HepG2 (cell line): ENCODE results near the gene TEAD1. TPM values are rescaled to one million over a fixed set of nuclear protein-coding genes. Genes with fewer than 3 reads are reported as not detected.
A peak's percentile ranks its signal among the peaks of the same experiment; 100 is the strongest.

Experiments
- EP300 ChIP-seq, 3 experiments: sonication (generic) in 1 of 3; formaldehyde crosslinking in 1 of 3; IDR thresholded peaks; 2 replicates each; pipeline versions ENCODE4 v1.5.1 to v1.6.1; 2011 to 2020; ENCODE audit warnings: low read depth in 2 of 3, low read length in 2 of 3, borderline replicate concordance in 1 of 3, improper control_type of control experiment in 1 of 3, mild to moderate bottlenecking in 1 of 3, missing genetic modification reagents in 1 of 3, moderate library complexity in 1 of 3
- FOSL1 ChIP-seq: sonication (generic); formaldehyde crosslinking; IDR thresholded peaks from 2 replicates; pipeline ENCODE4 v1.9.0; 2021; ENCODE audit warnings: missing genetic modification reagents, borderline replicate concordance
- FOSL2 ChIP-seq: sonication (generic); formaldehyde crosslinking; IDR thresholded peaks from 2 replicates; pipeline ENCODE4 v1.4.0; 2020; ENCODE audit warnings: missing genetic modification reagents
- GABPB1 ChIP-seq: IDR thresholded peaks from 2 replicates; pipeline ENCODE4 v1.6.1; 2016; ENCODE audit warnings: mild to moderate bottlenecking, missing genetic modification reagents, moderate library complexity, missing compliant biosample characterization
- HDAC2 ChIP-seq: sonication (generic); formaldehyde crosslinking; IDR thresholded peaks from 2 replicates; pipeline ENCODE4 v1.4.0; 2020; ENCODE audit warnings: missing genetic modification reagents
- MAFF ChIP-seq: IDR thresholded peaks from 2 replicates; pipeline ENCODE4 v1.6.1; 2011; ENCODE audit warnings: low read depth, low read length, improper control_type of control experiment
- MYC ChIP-seq: sonication (generic); formaldehyde crosslinking; IDR thresholded peaks from 2 replicates; pipeline ENCODE4 v1.9.0; 2021; ENCODE audit warnings: missing genetic modification reagents, borderline replicate concordance
- PHF21A ChIP-seq: sonication (generic); formaldehyde crosslinking; IDR thresholded peaks from 2 replicates; pipeline ENCODE4 v1.5.0; 2020; ENCODE audit warnings: mild to moderate bottlenecking, missing genetic modification reagents
- PLSCR1 ChIP-seq: sonication (generic); formaldehyde crosslinking; IDR thresholded peaks from 2 replicates; pipeline ENCODE4 v1.5.0; 2020; ENCODE audit warnings: missing genetic modification reagents, mild to moderate bottlenecking, borderline replicate concordance
- PRDM4 ChIP-seq: sonication (generic); formaldehyde crosslinking; IDR thresholded peaks from 2 replicates; pipeline ENCODE4 v1.9.0; 2021; ENCODE audit warnings: missing genetic modification reagents, borderline replicate concordance
- PRMT3 ChIP-seq: sonication (generic); formaldehyde crosslinking; IDR thresholded peaks from 2 replicates; pipeline ENCODE4 v1.8.1; 2022; ENCODE audit warnings: low read depth, mild to moderate bottlenecking, moderate library complexity, missing genetic modification reagents, borderline replicate concordance
- SATB2 ChIP-seq: sonication (generic); formaldehyde crosslinking; IDR thresholded peaks from 2 replicates; pipeline ENCODE4 v1.5.0; 2020; ENCODE audit warnings: missing genetic modification reagents
- SP1 ChIP-seq, 2 experiments: fragments of 450-650 bp in 1 of 2; sonication (generic) in 1 of 2; formaldehyde crosslinking in 1 of 2; IDR thresholded peaks; 2 replicates each; pipeline versions ENCODE4 v1.4.0 to v1.6.1; 2016 to 2020; ENCODE audit warnings: missing genetic modification reagents in 1 of 2
- ZBTB37 ChIP-seq: sonication (generic); formaldehyde crosslinking; IDR thresholded peaks from 2 replicates; pipeline ENCODE4 v1.4.0; 2020; ENCODE audit warnings: mild to moderate bottlenecking, missing genetic modification reagents
- ZBTB38 ChIP-seq: sonication (generic); formaldehyde crosslinking; IDR thresholded peaks from 2 replicates; pipeline ENCODE4 v1.5.1; 2020; ENCODE audit warnings: mild to moderate bottlenecking, missing genetic modification reagents
- ZMYM2 ChIP-seq: sonication (generic); formaldehyde crosslinking; IDR thresholded peaks from 2 replicates; pipeline ENCODE4 v1.8.0; 2022; ENCODE audit warnings: mild to moderate bottlenecking, missing genetic modification reagents
- ZNF414 ChIP-seq: sonication (generic); formaldehyde crosslinking; IDR thresholded peaks from 2 replicates; pipeline ENCODE4 v1.5.0; 2020; ENCODE audit warnings: missing genetic modification reagents
- ZNF431 ChIP-seq: sonication (generic); formaldehyde crosslinking; IDR thresholded peaks from 2 replicates; pipeline ENCODE4 v1.9.0; 2022; ENCODE audit warnings: missing genetic modification reagents, low read depth, mild to moderate bottlenecking, borderline replicate concordance
- ZNF709 ChIP-seq: sonication (generic); formaldehyde crosslinking; IDR thresholded peaks from 2 replicates; pipeline ENCODE4 v1.5.0; 2020; ENCODE audit warnings: mild to moderate bottlenecking, missing genetic modification reagents
- ZNF720 ChIP-seq: sonication (generic); formaldehyde crosslinking; IDR thresholded peaks from 2 replicates; pipeline ENCODE4 v1.4.0; 2020; ENCODE audit warnings: missing genetic modification reagents
- ZNF766 ChIP-seq: sonication (generic); formaldehyde crosslinking; IDR thresholded peaks from 2 replicates; pipeline ENCODE4 v1.5.0; 2020; ENCODE audit warnings: missing genetic modification reagents, borderline replicate concordance
- ZNF841 ChIP-seq: sonication (generic); formaldehyde crosslinking; IDR thresholded peaks from 2 replicates; pipeline ENCODE4 v1.8.1; 2023; ENCODE audit warnings: missing genetic modification reagents, borderline replicate concordance
- polyA plus RNA-seq, 8 experiments: library from polyadenylated mRNA; depleted of rRNA in 3 of 8; stranded (reverse) in 7 of 8; unstranded in 1 of 8; fragments of >200 nt; fragmentation: Illumina TruSeq in 4 of 8; extraction: Trizol in 4 of 8; gene quantifications; 2 replicates each; pipeline versions ENCODE4 v1.2.1 to v1.2.3, GENCODE V29; 2011 to 2016; ENCODE audit warnings: low read depth in 4 of 8, missing spikeins in 1 of 8, mixed read lengths in 1 of 8; ENCODE audit not compliant: insufficient read depth in 1 of 8
- total RNA-seq, 5 experiments: library from RNA; depleted of rRNA; stranded (reverse); fragments of >200 nt; fragmentation: Illumina TruSeq; extraction: Trizol; gene quantifications; 2 replicates each; pipeline ENCODE4 v1.2.3, GENCODE V29; 2016; ENCODE audit warnings: low read depth in 1 of 5

Gene TEAD1
- total and polyA plus RNA-seq, 2 of the 13 experiments (the other 11 are each of a cell fraction or from before 2014, with no cell fraction given) = 20.1 to 30.5 TPM

GRCh38 chr11:12692229-12693075 lies 18.2 kb downstream of the TEAD1 start (continued):
- TF ChIP-seq GABPB1 (CRISPR knock-in tag) (peak; percentile 39; the same call in 1 of the 2 replicates), FOSL1 (CRISPR knock-in tag) (no peak), MAFF (no peak; the same call in 1 of the 2 replicates), SP1 (IDR thresholded peaks at IDR 0.05) (no peak), SP1 (CRISPR knock-in tag; IDR thresholded peaks at IDR 0.05) (no peak; the same call in 1 of the 2 replicates), EP300 (IDR thresholded peaks at IDR 0.05; ENCODE audit: low read depth in 2 of 2, low read length in 2 of 2) (peak in 1 of 2 experiments; percentile 63; a peak in 2 of 4 replicates), EP300 (CRISPR knock-in tag; IDR thresholded peaks at IDR 0.05; ENCODE audit: borderline replicate concordance) (peak; percentile 43; the same call in 1 of the 2 replicates), MYC (peak; percentile 66; the same call in 1 of the 2 replicates), PRDM4 (CRISPR knock-in tag) (no peak), HDAC2 (peak; percentile 73), ZNF720 (no peak), ZBTB38 (CRISPR knock-in tag) (peak; percentile 25; the same call in 1 of the 2 replicates), ZNF431 (CRISPR knock-in tag) (no peak), ZNF841 (CRISPR knock-in tag) (no peak), PLSCR1 (CRISPR knock-in tag) (no peak), FOSL2 (CRISPR knock-in tag) (peak; percentile 67), SATB2 (CRISPR knock-in tag) (no peak), ZNF709 (CRISPR knock-in tag) (no peak), PHF21A (CRISPR knock-in tag) (peak; percentile 66; the same call in 1 of the 2 replicates), PRMT3 (CRISPR knock-in tag) (no peak), ZMYM2 (CRISPR knock-in tag) (no peak), ZBTB37 (CRISPR knock-in tag) (0 out of 2 replicates have a peak, but pooled peaks have one; percentile 27), ZNF766 (CRISPR knock-in tag) (no peak), ZNF414 (CRISPR knock-in tag) (no peak)
